ENCODE data around the gene CAMKMT.

- TF ChIP-seq POLR2A (IDR thresholded peaks at IDR 0.05): no peak
- no peak for TF ChIP-seq CTCF (IDR thresholded peaks at IDR 0.05)
These were observed 7.6 kb downstream of the CAMKMT start for GRCh38 chr2:44369392-44369791.
